Lower leg skin (tissue), 3 donors: ENCODE results near the gene CYSLTR2.

Source experiments
- POLR2A ChIP-seq, 2 donors: fragments of 450-650 bp; IDR thresholded peaks; one replicate each; pipeline ENCODE4 v1.6.1; 2016 to 2017; ENCODE audit warnings: antibody characterized with exemption in 2 of 2, mild to moderate bottlenecking in 1 of 2, moderate library complexity in 1 of 2
- TF ChIP-seq, protein P1 (sequence below), 3 donors: fragments of 450-650 bp; IDR thresholded peaks; one replicate each; pipeline ENCODE4 v1.5.1; 2016; ENCODE audit warnings: antibody characterized with exemption in 3 of 3, mild to moderate bottlenecking in 3 of 3, moderate library complexity in 2 of 3

- TF ChIP-seq, protein P1, sequence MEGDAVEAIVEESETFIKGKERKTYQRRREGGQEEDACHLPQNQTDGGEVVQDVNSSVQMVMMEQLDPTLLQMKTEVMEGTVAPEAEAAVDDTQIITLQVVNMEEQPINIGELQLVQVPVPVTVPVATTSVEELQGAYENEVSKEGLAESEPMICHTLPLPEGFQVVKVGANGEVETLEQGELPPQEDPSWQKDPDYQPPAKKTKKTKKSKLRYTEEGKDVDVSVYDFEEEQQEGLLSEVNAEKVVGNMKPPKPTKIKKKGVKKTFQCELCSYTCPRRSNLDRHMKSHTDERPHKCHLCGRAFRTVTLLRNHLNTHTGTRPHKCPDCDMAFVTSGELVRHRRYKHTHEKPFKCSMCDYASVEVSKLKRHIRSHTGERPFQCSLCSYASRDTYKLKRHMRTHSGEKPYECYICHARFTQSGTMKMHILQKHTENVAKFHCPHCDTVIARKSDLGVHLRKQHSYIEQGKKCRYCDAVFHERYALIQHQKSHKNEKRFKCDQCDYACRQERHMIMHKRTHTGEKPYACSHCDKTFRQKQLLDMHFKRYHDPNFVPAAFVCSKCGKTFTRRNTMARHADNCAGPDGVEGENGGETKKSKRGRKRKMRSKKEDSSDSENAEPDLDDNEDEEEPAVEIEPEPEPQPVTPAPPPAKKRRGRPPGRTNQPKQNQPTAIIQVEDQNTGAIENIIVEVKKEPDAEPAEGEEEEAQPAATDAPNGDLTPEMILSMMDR (IDR thresholded peaks at IDR 0.05), result no peak
- TF ChIP-seq POLR2A (IDR thresholded peaks at IDR 0.05), result no peak
Measured at GRCh38 chr13:48648446-48648845, 5.3 kb upstream of the CYSLTR2 start.
